ENCODE results near the gene OR2Z1. TPM values are rescaled to one million over a fixed set of nuclear protein-coding genes. Genes with fewer than 3 reads are reported as not detected.
"Not testable (repeated sequence)": the region's sequence is repeated elsewhere in the genome, so short reads cannot be mapped to it uniquely, and the experiment has no call there.

The OR2Z1 gene
- total RNA-seq, 1 donor, result under 0.01 TPM

GRCh38 chr19:8700956-8701355, 20.5 kb upstream of the OR2Z1 start:
- no peak for DNase-seq (ENCODE audit: low read depth in 2 of 3, low spot score in 2 of 3)

DNA sequence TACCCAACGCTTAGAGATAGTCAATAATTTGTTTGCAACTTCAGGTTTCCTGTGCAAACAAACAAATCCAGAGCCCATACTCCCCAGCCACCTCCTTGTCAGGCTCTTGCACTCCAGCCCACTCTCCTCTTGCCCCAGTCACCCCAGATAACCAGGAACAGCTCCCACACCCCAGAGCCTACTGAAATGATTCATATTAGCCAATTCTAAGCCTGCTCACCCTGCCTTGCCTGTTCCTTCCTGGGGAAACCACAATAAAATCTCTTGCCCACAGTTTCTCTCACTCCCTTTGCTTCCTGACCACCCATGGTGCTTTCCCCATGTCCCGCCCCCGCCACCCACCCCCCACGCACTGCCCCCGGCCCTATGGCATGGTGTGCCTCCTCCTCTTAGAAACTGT, 19.1 kb upstream of the OR2Z1 start:
- DNase-seq (ENCODE audit: low read depth in 2 of 3, low spot score in 2 of 3), result peak in 2 of 3 donors; percentile 82 to 84

DNA sequence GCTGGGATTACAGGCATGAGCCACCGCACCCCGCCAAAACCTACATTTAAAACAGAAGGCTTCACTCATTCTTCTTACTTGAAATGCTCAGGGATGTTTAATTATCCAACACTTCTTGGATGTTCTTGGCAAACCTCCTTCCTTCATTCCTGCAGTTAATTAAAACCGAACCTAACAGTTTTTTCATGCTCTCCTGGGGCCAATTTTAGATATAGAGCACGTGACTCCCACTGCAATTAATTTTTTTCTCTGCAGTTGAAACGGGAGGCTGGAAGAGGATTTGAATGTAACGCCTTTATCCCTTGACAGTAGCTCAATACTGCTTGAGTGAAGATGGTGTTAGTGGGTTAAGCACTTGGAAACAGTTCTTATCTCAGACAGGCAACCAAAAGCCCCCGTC, 18.2 kb upstream of the OR2Z1 start:
- DNase-seq (ENCODE audit: low read depth in 2 of 3, low spot score in 2 of 3), result no peak

DNA sequence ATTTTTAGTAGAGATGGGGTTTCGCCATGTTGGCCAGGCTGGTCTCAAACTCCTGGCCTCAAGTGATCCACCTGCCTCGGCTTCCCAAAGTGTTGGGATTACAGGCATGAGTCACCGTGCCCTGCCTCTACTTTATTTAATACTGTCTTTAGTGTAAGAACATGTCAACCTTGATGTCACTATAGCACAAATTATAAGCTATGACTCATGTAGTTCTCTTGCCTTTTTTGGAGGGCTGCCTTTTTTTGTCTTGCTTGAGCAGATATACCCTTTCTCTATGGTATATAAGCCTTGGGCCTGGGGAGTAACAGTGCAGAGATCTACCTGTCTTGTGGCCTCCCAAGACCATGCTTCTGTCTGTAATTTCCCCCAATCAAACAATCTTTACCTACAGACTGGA, 16.1 kb upstream of the OR2Z1 start:
- DNase-seq (ENCODE audit: low read depth in 2 of 3, low spot score in 2 of 3), result peak in 1 of 3 donors; percentile 24

GRCh38 chr19:8705742-8706141, 15.7 kb upstream of the OR2Z1 start:
- peak in 1 of 3 donors; percentile 18 for DNase-seq (ENCODE audit: low read depth in 2 of 3, low spot score in 2 of 3)

- not testable (repeated sequence) for DNase-seq (ENCODE audit: low read depth in 2 of 3, low spot score in 2 of 3)
These were observed 11.1 kb upstream of the OR2Z1 start for GRCh38 chr19:8710337-8710736.

- DNase-seq (ENCODE audit: low read depth in 2 of 3, low spot score in 2 of 3), result no peak
These were observed 598 bp downstream of the OR2Z1 start for GRCh38 chr19:8722032-8722431.

- DNase-seq (ENCODE audit: low read depth in 2 of 3, low spot score in 2 of 3), result no peak
These were observed 2.8 kb downstream of the OR2Z1 start for GRCh38 chr19:8724276-8724675.

DNA sequence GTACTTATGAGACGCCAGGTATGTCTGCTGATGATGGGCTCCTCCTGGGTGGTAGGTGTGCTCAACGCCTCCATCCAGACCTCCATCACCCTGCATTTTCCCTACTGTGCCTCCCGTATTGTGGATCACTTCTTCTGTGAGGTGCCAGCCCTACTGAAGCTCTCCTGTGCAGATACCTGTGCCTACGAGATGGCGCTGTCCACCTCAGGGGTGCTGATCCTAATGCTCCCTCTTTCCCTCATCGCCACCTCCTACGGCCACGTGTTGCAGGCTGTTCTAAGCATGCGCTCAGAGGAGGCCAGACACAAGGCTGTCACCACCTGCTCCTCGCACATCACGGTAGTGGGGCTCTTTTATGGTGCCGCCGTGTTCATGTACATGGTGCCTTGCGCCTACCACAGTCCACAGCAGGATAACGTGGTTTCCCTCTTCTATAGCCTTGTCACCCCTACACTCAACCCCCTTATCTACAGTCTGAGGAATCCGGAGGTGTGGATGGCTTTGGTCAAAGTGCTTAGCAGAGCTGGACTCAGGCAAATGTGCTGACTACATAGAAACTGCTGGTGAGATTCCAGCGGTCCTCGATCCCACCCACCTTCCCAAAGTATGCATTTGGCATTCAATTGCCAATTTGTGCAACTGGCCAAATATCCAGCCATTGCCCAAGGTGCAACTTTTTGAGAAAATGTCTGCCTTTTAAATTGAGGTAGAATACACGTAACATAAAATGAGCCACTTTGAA, 10.2 kb downstream of the OR2Z1 start:
- peak in 2 of 3 donors; percentile 3 to 22 for DNase-seq (ENCODE audit: low read depth in 2 of 3, low spot score in 2 of 3)

- no peak for DNase-seq (ENCODE audit: low read depth in 2 of 3, low spot score in 2 of 3)
These were observed 16.9 kb downstream of the OR2Z1 start for GRCh38 chr19:8738377-8738776.

DNA sequence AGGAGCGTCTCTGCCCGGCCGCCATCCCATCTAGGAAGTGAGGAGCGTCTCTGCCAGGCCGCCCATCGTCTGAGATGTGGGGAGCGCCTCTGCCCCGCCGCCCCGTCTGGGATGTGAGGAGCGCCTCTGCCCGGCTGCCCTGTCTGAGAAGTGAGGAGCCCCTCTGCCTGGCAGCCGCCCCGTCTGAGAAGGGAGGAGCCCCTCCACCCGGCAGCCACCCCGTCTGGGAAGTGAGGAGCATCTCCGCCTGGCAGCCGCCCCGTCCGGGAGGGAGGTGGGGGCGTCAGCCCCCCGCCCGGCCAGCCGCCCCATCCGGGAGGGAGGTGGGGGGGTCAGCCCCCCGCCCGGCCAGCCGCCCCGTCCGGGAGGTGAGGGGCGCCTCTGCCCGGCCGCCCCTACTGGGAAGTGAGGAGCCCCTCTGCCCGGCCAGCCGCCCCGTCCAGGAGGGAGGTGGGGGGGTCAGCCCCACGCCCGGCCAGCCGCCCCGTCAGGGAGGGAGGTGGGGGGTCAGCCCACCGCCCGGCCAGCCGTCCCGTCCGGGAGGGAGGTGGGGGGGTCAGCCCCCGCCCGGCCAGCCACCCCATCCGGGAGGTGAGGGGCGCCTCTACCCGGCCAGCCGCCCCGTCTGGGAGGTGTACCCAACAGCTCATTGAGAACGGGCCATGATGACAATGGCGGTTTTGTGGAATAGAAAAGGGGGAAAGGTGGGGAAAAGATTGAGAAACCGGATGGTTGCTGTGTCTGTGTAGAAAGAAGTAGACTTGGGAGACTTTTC, 18.0 kb downstream of the OR2Z1 start:
- not testable (repeated sequence) for DNase-seq (ENCODE audit: low read depth in 2 of 3, low spot score in 2 of 3)

- DNase-seq (ENCODE audit: low read depth in 2 of 3, low spot score in 2 of 3), result not testable (repeated sequence)
These were observed 45.8 kb downstream of the OR2Z1 start for GRCh38 chr19:8767257-8767656.

- not testable (repeated sequence) for DNase-seq (ENCODE audit: low read depth in 2 of 3, low spot score in 2 of 3)
These were observed 47.8 kb downstream of the OR2Z1 start for GRCh38 chr19:8769265-8769664.

GRCh38 chr19:8773587-8773986, 52.2 kb downstream of the OR2Z1 start:
- not testable (repeated sequence) for DNase-seq (ENCODE audit: low read depth in 2 of 3, low spot score in 2 of 3)

Small RNAs within 50 kb of the gene (small RNA-seq; reads per million reads assigned to genes)
- not detected for gene AC012616.1

Other genes with a start within 250 kb of the OR2Z1 start
- 11.0 TPM for gene PRAM1, start 219.0 kb upstream of the OR2Z1 start, total RNA-seq
- gene ZNF414, start 207.5 kb upstream of the OR2Z1 start, total RNA-seq, result 13.7 TPM
- gene MYO1F, start 144.2 kb upstream of the OR2Z1 start, total RNA-seq, result 80.5 TPM
- 34.5 TPM for gene ADAMTS10, start 110.9 kb upstream of the OR2Z1 start, total RNA-seq
- not detected for gene NFILZ, start 91.0 kb upstream of the OR2Z1 start, total RNA-seq
- not detected for gene ACTL9, start 22.8 kb upstream of the OR2Z1 start, total RNA-seq
- 32.9 TPM for gene ZNF558, start 110.7 kb downstream of the OR2Z1 start, total RNA-seq
- not detected for gene MBD3L1, start 110.7 kb downstream of the OR2Z1 start, total RNA-seq

Measured in hematopoietic multipotent progenitor cell (in vitro differentiated cells).